HEK293 (cell line): Measurements from ENCODE around the gene AQP12A.

Source experiments
- CTCF ChIA-PET: fragments of 350-600 bp; formaldehyde crosslinking; extraction: SDS; loops from one replicate; lab custom pipeline; 2021; ENCODE audit warnings: antibody characterized with exemption; lab: Yijun Ruan, JAX
- POLR2A ChIA-PET: fragments of 300-600 bp; formaldehyde crosslinking; extraction: SDS; loops from one replicate; lab custom pipeline; 2020; ENCODE audit warnings: antibody characterized with exemption, inconsistent platforms; lab: Yijun Ruan, JAX
- H3K27ac ChIP-seq: fragments of 200-500 bp; sonication (Bioruptor generic); 2 replicates; pipeline ENCODE4 v1.5.1; 2014; ENCODE audit warnings: low read depth, low read length, control low read depth, inconsistent platforms; ENCODE audit errors: extremely low read depth
- H3K36me3 ChIP-seq, 2 experiments: fragments of 200-500 bp in 1 of 2; sonication (Bioruptor generic) in 1 of 2; 1 replicate in 1 of 2; 2 replicates in 1 of 2; pipeline ENCODE4 v1.5.1; 2014 to 2017; ENCODE audit warnings: inconsistent platforms in 2 of 2, low read length in 2 of 2; ENCODE audit not compliant: control insufficient read depth in 2 of 2, insufficient read depth in 1 of 2
- H3K4me1 ChIP-seq: fragments of 200-500 bp; sonication (Bioruptor generic); 2 replicates; pipeline ENCODE4 v1.5.1; 2014; ENCODE audit warnings: mild to moderate bottlenecking, low read length, inconsistent platforms; ENCODE audit not compliant: control insufficient read depth, insufficient read depth
- H3K4me3 ChIP-seq: 2 replicates; pipeline ENCODE4 v1.5.1; 2011; ENCODE audit warnings: low read depth, mild to moderate bottlenecking, control low read depth, low read length, moderate library complexity
- H3K9me3 ChIP-seq: fragments of 200-500 bp; sonication (Bioruptor generic); 2 replicates; pipeline ENCODE4 v1.5.1; 2014; ENCODE audit warnings: low read depth, low read length, inconsistent platforms; ENCODE audit not compliant: control insufficient read depth, insufficient read depth
- GLI4 ChIP-seq: fragments of 450-650 bp; formaldehyde crosslinking; IDR thresholded peaks from 2 replicates; pipeline ENCODE4 v1.5.1; 2016; ENCODE audit warnings: missing biosample characterization, missing genetic modification characterization
- MZF1 ChIP-seq: fragments of 450-650 bp; formaldehyde crosslinking; IDR thresholded peaks from 2 replicates; pipeline ENCODE4 v1.5.1; 2017; ENCODE audit warnings: missing biosample characterization, missing genetic modification characterization, borderline replicate concordance
- SCRT2 ChIP-seq: fragments of 450-650 bp; formaldehyde crosslinking; IDR thresholded peaks from 2 replicates; pipeline ENCODE4 v1.5.1; 2016; ENCODE audit warnings: missing biosample characterization, missing genetic modification characterization
- TRIM28 ChIP-seq: IDR thresholded peaks from 2 replicates; pipeline ENCODE4 v1.6.1; 2011; ENCODE audit warnings: low read length, control low read depth, borderline replicate concordance
- ZBTB20 ChIP-seq: fragments of 450-650 bp; formaldehyde crosslinking; IDR thresholded peaks from 2 replicates; pipeline ENCODE4 v1.5.1; 2016; ENCODE audit warnings: missing biosample characterization, missing genetic modification characterization
- ZNF174 ChIP-seq: fragments of 450-650 bp; formaldehyde crosslinking; IDR thresholded peaks from 2 replicates; pipeline ENCODE4 v1.5.0; 2017; ENCODE audit warnings: missing biosample characterization, mild to moderate bottlenecking, missing genetic modification characterization
- ZNF501 ChIP-seq: fragments of 450-650 bp; formaldehyde crosslinking; IDR thresholded peaks from 2 replicates; pipeline ENCODE4 v1.5.1; 2016; ENCODE audit warnings: missing biosample characterization, missing genetic modification characterization
- ZNF548 ChIP-seq: fragments of 450-650 bp; formaldehyde crosslinking; IDR thresholded peaks from 2 replicates; pipeline ENCODE4 v1.5.1; 2016; ENCODE audit warnings: missing biosample characterization, missing genetic modification characterization
- ZNF580 ChIP-seq: fragments of 450-650 bp; formaldehyde crosslinking; IDR thresholded peaks from 2 replicates; pipeline ENCODE4 v1.5.1; 2016; ENCODE audit warnings: missing biosample characterization, missing genetic modification characterization
- ZNF660 ChIP-seq: fragments of 450-650 bp; IDR thresholded peaks from 2 replicates; pipeline ENCODE4 v1.5.1; 2018; ENCODE audit warnings: missing biosample characterization, mild to moderate bottlenecking, missing genetic modification characterization
- ZNF747 ChIP-seq: fragments of 450-650 bp; formaldehyde crosslinking; IDR thresholded peaks from 2 replicates; pipeline ENCODE4 v1.5.1; 2016; ENCODE audit warnings: missing biosample characterization, missing genetic modification characterization
- ZNF785 ChIP-seq: fragments of 450-650 bp; formaldehyde crosslinking; IDR thresholded peaks from 2 replicates; pipeline ENCODE4 v1.5.1; 2016; ENCODE audit warnings: missing biosample characterization, missing genetic modification characterization
- ZSCAN4 ChIP-seq: fragments of 450-650 bp; formaldehyde crosslinking; IDR thresholded peaks from 2 replicates; pipeline ENCODE4 v1.5.1; 2017; ENCODE audit warnings: missing biosample characterization, missing genetic modification characterization
- TF ChIP-seq, protein P1 (sequence below): fragments of 450-650 bp; formaldehyde crosslinking; IDR thresholded peaks from 2 replicates; pipeline ENCODE4 v1.5.1; 2016; ENCODE audit warnings: missing biosample characterization, missing genetic modification characterization
- TF ChIP-seq, protein P2 (sequence below): fragments of 450-650 bp; formaldehyde crosslinking; conservative IDR thresholded peaks from 2 replicates; pipeline ENCODE4 v1.5.1; 2016; ENCODE audit warnings: low read depth, missing biosample characterization, missing genetic modification characterization
- TF ChIP-seq, protein P3 (sequence below): fragments of 450-650 bp; formaldehyde crosslinking; IDR thresholded peaks from 2 replicates; pipeline ENCODE4 v1.5.1; 2016; ENCODE audit warnings: missing biosample characterization, missing genetic modification characterization
- TF ChIP-seq, protein P4 (sequence below): fragments of 450-650 bp; formaldehyde crosslinking; IDR thresholded peaks from 2 replicates; pipeline ENCODE4 v1.5.1; 2016; ENCODE audit warnings: missing biosample characterization, missing genetic modification characterization
- TF ChIP-seq, protein P5 (sequence below): fragments of 450-650 bp; formaldehyde crosslinking; IDR thresholded peaks from 2 replicates; pipeline ENCODE4 v1.5.1; 2016; ENCODE audit warnings: missing biosample characterization, missing genetic modification characterization

Gene AQP12A

DNA sequence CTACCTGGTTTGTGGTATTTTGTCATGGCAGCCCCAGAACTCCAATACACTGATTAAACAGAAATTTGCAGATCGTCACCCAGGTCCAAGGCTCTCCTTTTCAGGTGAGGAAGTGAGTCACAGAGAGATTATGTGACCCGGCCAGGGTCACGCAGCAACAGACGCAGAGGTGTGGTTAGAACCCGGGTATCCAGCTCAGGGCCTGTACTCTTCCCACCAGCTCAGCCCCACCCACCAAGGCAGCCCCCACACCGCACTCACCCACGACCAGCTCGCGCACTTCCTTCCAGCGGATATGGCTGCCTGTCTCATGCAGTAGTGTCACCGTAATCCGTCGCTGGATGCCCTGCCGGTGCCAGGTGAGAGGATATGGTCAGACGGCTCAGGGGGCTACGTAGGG, 48.1 kb downstream of the AQP12A start (continued):
- TF ChIP-seq, protein P1, sequence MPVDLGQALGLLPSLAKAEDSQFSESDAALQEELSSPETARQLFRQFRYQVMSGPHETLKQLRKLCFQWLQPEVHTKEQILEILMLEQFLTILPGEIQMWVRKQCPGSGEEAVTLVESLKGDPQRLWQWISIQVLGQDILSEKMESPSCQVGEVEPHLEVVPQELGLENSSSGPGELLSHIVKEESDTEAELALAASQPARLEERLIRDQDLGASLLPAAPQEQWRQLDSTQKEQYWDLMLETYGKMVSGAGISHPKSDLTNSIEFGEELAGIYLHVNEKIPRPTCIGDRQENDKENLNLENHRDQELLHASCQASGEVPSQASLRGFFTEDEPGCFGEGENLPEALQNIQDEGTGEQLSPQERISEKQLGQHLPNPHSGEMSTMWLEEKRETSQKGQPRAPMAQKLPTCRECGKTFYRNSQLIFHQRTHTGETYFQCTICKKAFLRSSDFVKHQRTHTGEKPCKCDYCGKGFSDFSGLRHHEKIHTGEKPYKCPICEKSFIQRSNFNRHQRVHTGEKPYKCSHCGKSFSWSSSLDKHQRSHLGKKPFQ (tag by site-specific recombination) = no peak
- TF ChIP-seq, protein P2, sequence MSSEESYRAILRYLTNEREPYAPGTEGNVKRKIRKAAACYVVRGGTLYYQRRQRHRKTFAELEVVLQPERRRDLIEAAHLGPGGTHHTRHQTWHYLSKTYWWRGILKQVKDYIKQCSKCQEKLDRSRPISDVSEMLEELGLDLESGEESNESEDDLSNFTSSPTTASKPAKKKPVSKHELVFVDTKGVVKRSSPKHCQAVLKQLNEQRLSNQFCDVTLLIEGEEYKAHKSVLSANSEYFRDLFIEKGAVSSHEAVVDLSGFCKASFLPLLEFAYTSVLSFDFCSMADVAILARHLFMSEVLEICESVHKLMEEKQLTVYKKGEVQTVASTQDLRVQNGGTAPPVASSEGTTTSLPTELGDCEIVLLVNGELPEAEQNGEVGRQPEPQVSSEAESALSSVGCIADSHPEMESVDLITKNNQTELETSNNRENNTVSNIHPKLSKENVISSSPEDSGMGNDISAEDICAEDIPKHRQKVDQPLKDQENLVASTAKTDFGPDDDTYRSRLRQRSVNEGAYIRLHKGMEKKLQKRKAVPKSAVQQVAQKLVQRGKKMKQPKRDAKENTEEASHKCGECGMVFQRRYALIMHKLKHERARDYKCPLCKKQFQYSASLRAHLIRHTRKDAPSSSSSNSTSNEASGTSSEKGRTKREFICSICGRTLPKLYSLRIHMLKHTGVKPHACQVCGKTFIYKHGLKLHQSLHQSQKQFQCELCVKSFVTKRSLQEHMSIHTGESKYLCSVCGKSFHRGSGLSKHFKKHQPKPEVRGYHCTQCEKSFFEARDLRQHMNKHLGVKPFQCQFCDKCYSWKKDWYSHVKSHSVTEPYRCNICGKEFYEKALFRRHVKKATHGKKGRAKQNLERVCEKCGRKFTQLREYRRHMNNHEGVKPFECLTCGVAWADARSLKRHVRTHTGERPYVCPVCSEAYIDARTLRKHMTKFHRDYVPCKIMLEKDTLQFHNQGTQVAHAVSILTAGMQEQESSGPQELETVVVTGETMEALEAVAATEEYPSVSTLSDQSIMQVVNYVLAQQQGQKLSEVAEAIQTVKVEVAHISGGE (tag by site-specific recombination) = no peak
- TF ChIP-seq ZNF174 (tag by site-specific recombination) = no peak

GRCh38 chr2:240741091-240741490, 49.4 kb downstream of the AQP12A start:
- Histone ChIP-seq H3K27ac (no peak overlapping the region), H3K36me3 (peaks cover 0 to 61% of the 10 kb centered on the region in 2 experiments; a peak in 2 of 3 replicates), H3K4me3 (no peak overlapping the region), H3K9me3 (no peaks in the 10 kb centered on the region), H3K4me1 (no peaks in the 10 kb centered on the region)
- ChIA-PET POLR2A (no interaction called here), CTCF (no interaction called here)
- TF ChIP-seq ZNF501 (no peak), ZNF660 (tag by site-specific recombination) (no peak), ZNF785 (tag by site-specific recombination) (no peak), TRIM28 (no peak), ZNF747 (tag by site-specific recombination) (no peak), GLI4 (tag by site-specific recombination) (no peak), MZF1 (no peak), ZNF548 (tag by site-specific recombination) (no peak), SCRT2 (tag by site-specific recombination) (no peak), ZSCAN4 (tag by site-specific recombination) (no peak), ZBTB20 (tag by site-specific recombination) (no peak), ZNF580 (tag by site-specific recombination) (no peak)
- TF ChIP-seq, protein P3, sequence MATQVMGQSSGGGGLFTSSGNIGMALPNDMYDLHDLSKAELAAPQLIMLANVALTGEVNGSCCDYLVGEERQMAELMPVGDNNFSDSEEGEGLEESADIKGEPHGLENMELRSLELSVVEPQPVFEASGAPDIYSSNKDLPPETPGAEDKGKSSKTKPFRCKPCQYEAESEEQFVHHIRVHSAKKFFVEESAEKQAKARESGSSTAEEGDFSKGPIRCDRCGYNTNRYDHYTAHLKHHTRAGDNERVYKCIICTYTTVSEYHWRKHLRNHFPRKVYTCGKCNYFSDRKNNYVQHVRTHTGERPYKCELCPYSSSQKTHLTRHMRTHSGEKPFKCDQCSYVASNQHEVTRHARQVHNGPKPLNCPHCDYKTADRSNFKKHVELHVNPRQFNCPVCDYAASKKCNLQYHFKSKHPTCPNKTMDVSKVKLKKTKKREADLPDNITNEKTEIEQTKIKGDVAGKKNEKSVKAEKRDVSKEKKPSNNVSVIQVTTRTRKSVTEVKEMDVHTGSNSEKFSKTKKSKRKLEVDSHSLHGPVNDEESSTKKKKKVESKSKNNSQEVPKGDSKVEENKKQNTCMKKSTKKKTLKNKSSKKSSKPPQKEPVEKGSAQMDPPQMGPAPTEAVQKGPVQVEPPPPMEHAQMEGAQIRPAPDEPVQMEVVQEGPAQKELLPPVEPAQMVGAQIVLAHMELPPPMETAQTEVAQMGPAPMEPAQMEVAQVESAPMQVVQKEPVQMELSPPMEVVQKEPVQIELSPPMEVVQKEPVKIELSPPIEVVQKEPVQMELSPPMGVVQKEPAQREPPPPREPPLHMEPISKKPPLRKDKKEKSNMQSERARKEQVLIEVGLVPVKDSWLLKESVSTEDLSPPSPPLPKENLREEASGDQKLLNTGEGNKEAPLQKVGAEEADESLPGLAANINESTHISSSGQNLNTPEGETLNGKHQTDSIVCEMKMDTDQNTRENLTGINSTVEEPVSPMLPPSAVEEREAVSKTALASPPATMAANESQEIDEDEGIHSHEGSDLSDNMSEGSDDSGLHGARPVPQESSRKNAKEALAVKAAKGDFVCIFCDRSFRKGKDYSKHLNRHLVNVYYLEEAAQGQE = no peak
- TF ChIP-seq, protein P2 (tag by site-specific recombination) = no peak
- TF ChIP-seq, protein P4, sequence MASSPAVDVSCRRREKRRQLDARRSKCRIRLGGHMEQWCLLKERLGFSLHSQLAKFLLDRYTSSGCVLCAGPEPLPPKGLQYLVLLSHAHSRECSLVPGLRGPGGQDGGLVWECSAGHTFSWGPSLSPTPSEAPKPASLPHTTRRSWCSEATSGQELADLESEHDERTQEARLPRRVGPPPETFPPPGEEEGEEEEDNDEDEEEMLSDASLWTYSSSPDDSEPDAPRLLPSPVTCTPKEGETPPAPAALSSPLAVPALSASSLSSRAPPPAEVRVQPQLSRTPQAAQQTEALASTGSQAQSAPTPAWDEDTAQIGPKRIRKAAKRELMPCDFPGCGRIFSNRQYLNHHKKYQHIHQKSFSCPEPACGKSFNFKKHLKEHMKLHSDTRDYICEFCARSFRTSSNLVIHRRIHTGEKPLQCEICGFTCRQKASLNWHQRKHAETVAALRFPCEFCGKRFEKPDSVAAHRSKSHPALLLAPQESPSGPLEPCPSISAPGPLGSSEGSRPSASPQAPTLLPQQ (tag by site-specific recombination) = no peak
- TF ChIP-seq, protein P5, sequence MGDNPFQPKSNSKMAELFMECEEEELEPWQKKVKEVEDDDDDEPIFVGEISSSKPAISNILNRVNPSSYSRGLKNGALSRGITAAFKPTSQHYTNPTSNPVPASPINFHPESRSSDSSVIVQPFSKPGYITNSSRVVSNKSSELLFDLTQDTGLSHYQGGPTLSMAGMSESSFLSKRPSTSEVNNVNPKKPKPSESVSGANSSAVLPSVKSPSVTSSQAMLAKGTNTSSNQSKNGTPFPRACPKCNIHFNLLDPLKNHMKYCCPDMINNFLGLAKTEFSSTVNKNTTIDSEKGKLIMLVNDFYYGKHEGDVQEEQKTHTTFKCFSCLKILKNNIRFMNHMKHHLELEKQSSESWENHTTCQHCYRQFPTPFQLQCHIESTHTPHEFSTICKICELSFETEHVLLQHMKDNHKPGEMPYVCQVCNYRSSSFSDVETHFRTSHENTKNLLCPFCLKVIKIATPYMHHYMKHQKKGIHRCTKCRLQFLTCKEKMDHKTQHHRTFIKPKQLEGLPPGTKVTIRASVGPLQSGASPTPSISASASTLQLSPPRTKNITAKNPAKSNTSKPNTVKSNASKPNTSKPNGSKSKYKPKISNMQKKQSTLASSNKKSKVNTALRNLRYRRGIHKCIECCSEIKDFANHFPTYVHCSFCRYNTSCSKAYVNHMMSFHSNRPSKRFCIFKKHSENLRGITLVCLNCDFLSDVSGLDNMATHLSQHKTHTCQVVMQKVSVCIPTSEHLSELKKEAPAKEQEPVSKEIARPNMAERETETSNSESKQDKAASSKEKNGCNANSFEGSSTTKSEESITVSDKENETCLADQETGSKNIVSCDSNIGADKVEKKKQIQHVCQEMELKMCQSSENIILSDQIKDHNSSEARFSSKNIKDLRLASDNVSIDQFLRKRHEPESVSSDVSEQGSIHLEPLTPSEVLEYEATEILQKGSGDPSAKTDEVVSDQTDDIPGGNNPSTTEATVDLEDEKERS = no peak
